ENCODE results near the gene GUCY2D.
A peak's percentile ranks its signal among the peaks of the same experiment; 100 is the strongest.
"Not testable (repeated sequence)": the region's sequence is repeated elsewhere in the genome, so short reads cannot be mapped to it uniquely, and the experiment has no call there.

Gene GUCY2D

GRCh38 chr17:8046929-8047768 is 44.7 kb downstream of the GUCY2D start:
- no peak for DNase-seq

DNA sequence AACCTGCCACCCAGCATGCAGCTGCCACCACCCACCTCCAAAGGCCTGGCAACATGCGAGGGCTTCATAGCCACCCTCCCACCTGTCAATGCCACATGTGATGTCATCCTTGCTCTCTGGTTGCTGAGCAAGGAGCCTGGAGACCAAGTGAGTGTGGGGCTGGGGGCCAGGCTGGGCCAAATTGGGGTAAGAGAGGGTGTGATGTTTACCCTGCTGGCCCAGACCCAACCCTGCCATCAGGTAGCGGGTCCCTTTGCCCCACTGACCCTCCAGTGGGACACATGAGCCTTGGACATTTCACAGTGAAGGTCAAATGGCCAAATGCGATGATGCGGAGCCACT is 45.3 kb downstream of the GUCY2D start:
- DNase-seq, result no peak

GRCh38 chr17:8048236-8048635 is 45.8 kb downstream of the GUCY2D start:
- DNase-seq, result no peak

DNA sequence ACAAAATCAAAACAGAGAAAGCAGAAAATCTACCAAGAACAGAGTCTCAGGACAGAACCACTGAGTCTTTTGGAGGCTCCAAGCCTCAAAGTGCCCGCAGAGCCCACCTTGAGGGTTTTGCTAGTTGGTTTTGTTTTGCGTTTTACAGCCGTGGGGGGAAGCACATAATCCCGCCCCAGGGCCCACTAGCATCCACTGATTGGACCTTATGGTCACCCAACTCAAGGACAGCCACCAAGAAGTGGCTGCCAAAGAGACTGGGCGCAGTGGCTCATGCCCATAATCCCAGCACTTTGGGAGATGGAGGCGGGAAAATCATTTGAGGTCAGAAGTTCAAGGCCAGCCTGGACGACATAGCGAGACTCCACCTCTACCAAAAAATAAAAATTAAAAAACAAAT is 46.3 kb downstream of the GUCY2D start:
- no peak for DNase-seq

- no peak for DNase-seq
Observed at GRCh38 chr17:8051831-8052230, 49.4 kb downstream of the GUCY2D start.

DNA sequence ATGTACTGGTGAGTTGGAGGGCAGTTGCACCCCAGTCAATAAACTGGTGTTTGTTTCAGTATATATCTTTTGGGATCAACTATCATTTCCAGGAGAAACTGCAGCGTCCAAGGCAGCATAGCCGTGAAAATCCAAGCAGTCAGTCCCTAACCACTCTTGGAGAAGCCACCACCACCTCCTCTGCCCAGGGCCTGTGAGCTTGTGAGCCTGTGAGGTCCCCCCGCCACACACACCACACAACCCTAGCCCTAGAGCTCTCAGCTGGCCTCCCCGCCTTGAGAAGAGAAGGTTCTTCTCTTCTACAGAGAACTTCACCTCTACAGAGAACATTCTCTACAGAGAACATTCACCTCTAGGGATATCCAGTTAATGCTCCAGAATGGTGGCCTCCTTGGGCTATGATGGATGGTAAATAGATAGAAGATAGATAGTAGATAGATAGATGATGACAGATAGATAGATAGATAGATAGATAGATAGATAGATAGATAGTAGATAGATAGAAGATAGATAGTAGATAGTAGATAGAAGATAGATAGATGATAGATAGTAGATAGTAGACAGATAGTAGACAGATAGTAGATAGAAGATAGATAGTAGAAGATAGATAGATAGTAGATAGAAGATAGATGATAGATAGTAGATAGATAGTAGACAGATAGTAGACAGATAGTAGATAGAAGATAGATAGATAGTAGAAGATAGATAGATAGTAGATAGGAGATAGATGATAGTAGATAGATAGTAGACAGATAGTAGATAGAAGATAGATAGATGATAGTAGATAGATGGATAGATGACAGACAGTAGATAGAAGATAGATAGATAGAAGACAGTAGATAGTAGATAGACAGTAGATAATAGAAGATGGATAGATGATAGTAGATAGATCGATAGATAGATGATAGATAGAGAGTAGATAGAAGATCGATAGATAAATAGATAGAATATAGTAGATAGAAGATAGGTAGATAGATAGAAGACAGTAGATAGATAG is 50.1 kb downstream of the GUCY2D start:
- no peak for DNase-seq

GRCh38 chr17:8053600-8053999 is 51.2 kb downstream of the GUCY2D start:
- no peak for DNase-seq

- no peak for DNase-seq
Observed at GRCh38 chr17:8055851-8056231, 53.4 kb downstream of the GUCY2D start.

- DNase-seq, result no peak
Observed at GRCh38 chr17:8056232-8056975, 54.0 kb downstream of the GUCY2D start.

DNA sequence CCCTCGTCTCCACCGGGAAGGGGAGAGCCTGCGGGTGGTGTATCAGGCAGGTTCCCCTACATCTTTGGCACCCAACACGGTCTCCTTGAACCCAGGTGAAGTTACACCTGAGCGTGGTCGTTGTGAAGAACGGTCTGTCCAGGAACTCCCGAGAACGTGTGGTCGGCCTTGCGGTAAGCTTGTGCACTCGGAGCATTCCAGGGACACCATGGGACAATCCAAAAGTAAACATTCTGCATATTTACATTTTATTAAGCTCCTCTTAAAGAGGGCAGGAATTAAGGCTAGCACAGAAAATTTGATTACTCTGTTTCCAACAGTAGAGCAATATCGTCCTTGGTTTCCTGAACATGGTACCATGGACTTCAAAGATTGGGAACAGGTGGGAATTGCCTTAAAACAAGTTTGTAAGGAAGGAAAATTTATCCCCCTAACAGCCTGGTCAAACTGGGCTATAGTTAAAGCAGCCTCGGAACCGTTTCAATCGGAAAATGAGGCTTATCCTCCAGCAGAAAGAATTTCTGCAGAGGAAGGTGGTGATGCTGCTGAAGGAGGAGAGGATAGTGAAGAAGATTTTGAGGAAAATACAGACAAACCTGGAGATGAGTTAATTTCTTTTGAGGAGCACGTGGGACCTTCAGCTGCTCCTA is 54.7 kb downstream of the GUCY2D start:
- DNase-seq, result no peak

DNA sequence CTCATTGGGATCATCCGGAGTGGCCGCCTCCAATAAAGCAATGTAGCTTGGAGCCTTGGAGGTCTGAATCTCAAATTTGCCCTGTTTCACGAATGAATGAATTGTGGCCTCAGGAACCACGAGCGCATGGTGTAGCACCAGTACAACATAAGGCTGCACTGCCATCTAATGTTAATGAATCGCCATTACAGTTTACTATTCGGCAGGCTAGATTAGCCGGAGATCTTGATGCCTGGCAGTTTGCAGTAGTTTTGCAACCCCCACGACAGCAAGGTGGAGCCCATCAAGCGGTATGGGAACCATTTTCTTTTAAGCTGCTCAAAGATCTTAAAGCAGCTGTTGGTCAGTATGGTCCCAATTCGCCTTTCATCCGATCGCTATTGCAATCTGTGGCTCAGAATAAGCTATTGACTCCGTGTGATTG is 55.3 kb downstream of the GUCY2D start:
- DNase-seq, result peak; percentile 38

- DNase-seq, result no peak
Observed at GRCh38 chr17:8059131-8059530, 56.7 kb downstream of the GUCY2D start.

DNA sequence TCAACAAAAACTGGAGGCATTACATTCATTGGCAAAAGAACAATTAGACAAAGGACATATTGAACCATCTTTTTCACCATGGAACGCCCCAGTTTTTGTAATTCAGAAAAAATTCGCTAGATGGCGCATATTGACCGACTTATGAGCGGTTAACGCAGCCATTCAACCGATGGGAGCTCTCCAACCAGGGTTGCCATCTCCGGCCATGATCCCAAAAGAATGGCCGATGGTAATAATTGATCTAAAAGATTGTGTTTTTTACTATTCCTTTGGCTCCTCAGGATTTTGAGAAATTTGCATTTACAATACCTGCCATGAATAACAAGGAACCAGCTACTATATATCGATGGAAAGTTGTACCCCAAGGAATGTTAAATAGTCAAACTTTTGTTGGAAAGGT is 57.9 kb downstream of the GUCY2D start:
- DNase-seq, result no peak

DNA sequence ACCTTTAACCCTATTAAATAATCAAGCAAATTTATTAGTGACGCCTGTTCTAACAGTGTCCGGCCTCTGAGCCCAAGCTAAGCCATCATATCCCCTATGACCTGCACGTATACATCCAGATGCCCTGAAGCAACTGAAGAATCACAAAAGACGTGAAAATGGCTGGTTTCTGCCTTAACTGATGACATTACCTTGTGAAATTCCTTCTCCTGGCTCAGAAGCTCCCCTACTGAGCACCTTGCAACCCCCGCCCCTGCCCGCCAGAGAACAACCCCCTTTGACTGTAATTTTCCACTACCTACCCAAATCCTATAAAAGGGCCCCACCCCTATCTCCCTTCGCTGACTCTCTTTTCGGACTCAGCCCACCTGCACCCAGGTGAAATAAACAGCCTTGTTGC is 59.4 kb downstream of the GUCY2D start:
- DNase-seq, result not testable (repeated sequence)

DNA sequence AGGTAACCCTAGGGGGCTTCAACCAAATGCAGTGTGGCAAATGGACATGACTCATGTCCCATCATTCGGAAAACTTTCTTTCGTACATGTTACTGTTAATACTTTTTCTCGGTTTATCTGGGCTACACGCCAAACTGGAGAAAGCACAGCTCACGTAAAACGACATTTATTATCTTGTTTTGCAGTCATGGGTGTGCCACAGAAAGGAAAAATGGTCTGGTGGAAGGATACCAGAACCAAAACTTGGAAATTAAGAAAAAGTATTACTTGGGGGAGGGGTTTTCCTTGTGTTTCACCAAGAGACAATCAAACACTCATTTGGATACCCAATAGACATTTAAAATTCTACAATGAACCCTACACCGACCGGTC is 60.0 kb downstream of the GUCY2D start:
- no peak for DNase-seq

GRCh38 chr17:8062807-8063483 is 60.5 kb downstream of the GUCY2D start:
- DNase-seq, result no peak

DNA sequence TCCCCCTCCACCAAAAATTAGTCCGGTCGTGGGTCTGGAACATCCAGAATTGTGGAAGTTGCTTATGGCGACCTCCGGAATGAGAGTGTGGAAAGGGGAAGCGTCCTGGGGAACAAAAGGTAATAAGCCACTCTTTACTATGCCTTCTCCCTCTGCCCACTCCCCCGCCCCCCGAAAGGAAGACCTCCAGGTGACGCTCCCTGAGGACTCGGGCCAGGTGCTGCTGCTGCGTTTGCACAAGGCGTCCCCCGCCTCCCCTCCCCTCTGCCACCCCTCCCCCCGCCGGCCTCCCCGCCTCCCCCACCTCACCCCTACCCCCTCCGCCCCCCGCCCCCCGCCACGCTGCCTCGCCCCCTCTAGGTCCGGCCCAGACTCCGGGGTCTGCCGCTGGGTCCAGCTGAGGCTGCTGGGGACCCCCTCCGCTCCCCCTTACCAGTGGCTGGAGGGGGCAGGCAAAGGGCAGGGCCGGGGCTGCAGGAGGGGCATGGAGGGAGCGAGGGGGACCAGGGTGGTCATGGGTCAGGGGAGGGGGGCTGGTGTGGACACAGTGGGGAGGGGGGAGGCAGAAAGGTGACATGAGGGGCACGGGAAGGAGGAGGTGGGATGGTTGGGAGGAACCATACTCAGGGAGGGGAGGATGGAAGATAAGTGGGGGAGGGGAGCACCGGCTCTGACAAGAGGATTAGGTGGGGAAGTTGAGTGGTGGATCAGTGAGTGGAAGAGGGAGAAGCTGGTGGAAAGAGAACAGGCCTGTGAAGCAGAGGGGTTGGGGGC is 61.5 kb downstream of the GUCY2D start:
- DNase-seq, result no peak

GRCh38 chr17:8064561-8065019 is 62.2 kb downstream of the GUCY2D start:
- no peak for DNase-seq

DNA sequence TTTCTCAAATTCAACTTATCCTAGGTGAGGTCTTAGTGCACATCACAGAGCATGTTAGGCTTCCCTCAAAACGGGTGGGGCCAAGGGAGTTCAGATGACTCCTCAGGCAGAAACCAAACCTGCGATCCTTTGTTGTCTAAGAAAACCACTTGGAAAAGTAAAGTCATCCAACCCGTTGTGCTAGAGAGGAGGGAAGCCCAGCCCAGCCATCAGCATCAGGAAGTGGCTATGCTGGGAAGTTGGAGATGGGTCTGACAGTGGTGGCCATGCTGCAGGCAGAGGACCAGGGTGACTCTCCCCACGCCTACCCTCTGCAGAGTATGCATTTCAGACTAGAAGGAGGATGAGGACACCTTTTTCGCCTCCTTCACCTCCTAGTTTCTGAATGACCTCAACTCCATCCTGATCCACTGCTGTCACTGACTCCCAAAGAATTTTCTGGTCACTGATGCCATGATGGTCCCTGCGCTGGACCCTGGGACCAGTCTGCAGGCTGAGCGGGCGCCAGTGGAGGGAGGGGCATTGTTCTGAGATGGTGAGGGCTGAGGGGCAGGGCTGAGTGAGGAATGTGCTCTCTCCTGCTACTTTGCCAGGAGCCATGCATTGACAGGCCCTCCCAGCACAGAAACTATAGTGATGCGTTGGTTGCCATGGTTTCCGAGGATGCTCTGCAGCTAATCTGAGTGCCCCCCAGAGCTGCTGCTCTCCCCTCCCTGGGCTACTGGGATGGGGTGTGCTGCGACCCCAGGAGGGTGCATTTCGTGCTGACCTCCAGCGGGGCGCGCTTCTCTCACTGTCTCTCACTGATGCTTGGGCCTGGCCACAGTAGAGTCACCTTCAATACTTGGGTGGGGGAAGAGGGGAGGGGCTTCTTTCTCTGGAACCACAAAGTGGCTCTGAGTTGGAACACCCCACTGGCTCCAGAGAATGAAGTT is 64.7 kb downstream of the GUCY2D start:
- no peak for DNase-seq

GRCh38 chr17:8067806-8068205 is 65.4 kb downstream of the GUCY2D start:
- DNase-seq, result no peak

All from NCI-H2107 (cell line).